NCI-H446 treated with DMSO at 0.1 percent for 48 hours (cell line): ENCODE data around the gene CELA2A.
A peak's percentile ranks its signal among the peaks of the same experiment; 100 is the strongest.
"Not testable (repeated sequence)": the region's sequence is repeated elsewhere in the genome, so short reads cannot be mapped to it uniquely, and the experiment has no call there.

ENCODE experiments used
- DNase-seq: peaks from one replicate; lab custom pipeline; 2025; lab: John Stamatoyannopoulos, UW

The CELA2A gene

GRCh38 chr1:15469821-15470448, 13.4 kb downstream of the CELA2A start:
- DNase-seq, result peak; percentile 45

DNA sequence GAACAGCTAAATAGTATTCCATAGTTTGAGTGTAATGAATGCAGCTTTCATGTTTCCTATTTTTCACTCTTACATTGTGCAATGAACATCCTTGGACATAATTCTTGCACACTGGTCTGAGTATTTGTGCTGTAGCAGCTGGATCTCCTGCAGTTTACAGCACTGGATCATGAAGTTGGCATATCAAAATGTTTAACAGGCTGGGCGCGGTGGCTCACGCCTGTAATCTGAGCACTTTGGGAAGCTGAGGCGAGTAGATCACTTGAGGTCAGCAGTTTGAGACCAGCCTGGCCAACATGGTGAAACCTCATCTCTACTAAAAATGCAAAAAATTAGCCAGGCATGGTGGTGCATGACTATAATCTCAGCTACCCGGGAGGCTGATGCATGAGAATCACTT, 14.5 kb downstream of the CELA2A start:
- DNase-seq, result not testable (repeated sequence)

GRCh38 chr1:15471723-15472122, 15.2 kb downstream of the CELA2A start:
- DNase-seq, result not testable (repeated sequence)

GRCh38 chr1:15472587-15472986, 16.1 kb downstream of the CELA2A start:
- DNase-seq, result no peak

DNA sequence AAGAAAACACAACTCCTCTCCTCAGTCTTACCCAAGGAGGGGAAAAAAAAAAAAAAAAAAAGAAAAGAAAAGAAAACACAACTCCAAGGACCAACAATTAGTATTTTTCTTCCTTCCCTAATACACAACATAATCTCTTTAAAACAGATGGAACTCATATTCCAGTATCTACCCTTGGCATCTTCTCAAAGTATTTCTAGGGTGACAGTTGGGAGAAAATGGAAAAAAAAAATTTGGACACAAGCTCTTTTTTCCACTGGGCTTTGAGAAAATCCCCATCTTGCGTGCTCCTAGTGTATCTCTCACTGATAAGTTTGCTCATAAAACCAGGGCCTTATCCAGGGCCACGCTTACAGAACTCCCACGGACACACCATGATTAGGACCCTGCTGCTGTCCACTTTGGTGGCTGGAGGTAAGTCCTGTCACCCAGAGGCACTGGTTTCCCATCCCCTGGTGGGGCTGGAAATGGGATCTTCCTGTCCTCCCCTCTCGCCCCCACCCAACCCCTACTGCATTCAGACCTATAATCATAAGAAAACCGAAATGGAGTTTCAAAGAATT, 19.3 kb downstream of the CELA2A start, which contains the start of gene CELA2B:
CELA2B (plus strand) TSS at position 353 of the 563 bp plus-strand sequence; CDS start at position 375, 22 bp downstream.
- no peak for DNase-seq

- no peak for DNase-seq
Measured at GRCh38 chr1:15476927-15477326, 20.4 kb downstream of the CELA2A start.

- no peak for DNase-seq
Measured at GRCh38 chr1:15477646-15478212, 21.2 kb downstream of the CELA2A start.

GRCh38 chr1:15479654-15480347, 23.3 kb downstream of the CELA2A start:
- no peak for DNase-seq

- DNase-seq, result not testable (repeated sequence)
Measured at GRCh38 chr1:15482455-15482854, 25.9 kb downstream of the CELA2A start.

DNA sequence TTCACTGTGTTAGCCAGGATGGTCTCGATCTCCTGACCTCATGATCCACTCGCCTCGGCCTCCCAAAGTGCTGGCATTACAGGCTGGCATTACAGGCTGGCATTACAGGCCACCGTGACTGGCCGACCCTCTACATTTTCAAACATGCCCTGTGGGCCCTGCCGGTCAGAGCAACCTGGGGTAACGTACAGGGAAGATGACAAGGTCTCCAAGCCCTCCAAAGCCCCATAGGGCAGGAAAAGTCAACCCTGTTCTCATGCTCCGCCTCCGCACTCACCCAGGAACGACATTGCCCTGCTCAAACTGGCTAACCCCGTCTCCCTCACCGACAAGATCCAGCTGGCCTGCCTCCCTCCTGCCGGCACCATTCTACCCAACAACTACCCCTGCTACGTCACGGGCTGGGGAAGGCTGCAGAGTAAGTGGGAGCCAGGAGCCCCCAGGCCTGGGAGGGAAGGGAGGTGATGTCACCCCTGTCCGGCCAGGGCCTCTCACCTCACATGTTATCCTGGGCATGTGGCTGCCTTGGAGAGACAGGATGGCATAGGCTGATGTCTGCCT, 26.5 kb downstream of the CELA2A start:
- not testable (repeated sequence) for DNase-seq

DNA sequence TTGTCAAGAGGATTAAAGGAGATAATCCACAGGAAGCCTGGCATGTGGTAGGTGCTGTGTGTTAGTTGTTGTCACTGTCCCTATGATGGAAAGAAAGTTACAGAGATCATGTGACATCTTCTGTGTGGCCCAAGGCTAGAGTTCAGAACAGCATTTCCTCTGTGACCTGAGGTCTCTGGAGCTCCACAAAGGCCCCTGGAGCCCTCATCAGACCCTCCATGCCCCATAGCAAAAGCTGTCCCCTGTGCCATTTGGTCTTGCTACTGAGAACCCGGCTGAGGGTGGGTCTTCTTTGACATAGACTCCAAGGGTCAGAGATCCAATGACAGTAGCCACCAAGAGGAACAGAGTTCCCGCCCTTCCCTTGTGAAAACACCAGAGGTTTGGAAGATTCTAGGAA, 27.4 kb downstream of the CELA2A start:
- DNase-seq, result no peak

- not testable (repeated sequence) for DNase-seq
Measured at GRCh38 chr1:15484443-15484842, 27.9 kb downstream of the CELA2A start.

- no peak for DNase-seq
Measured at GRCh38 chr1:15485636-15486035, 29.1 kb downstream of the CELA2A start.

- not testable (repeated sequence) for DNase-seq
Measured at GRCh38 chr1:15486844-15487610, 30.5 kb downstream of the CELA2A start.

DNA sequence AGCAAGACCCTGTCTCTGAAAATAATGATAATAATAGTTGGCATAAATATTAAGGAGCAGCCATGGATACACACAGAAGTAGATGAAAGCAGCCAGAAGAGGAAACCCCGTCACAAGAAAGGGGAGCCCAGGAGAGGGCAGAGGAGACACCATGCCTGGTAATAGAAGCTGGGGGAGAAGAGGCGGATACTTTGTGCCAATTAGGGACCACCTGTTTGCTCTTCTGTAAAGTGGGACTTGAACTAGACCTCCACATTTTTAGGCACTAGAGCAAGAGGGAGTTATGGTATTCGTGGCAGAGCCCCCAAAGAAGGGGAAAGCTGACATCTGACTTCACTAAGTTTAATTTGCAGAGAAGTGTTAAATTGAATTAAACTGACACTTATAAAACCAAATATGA, 31.8 kb downstream of the CELA2A start:
- no peak for DNase-seq

- DNase-seq, result peak; percentile 16
Measured at GRCh38 chr1:15489052-15489736, 32.7 kb downstream of the CELA2A start.

- not testable (repeated sequence) for DNase-seq
Measured at GRCh38 chr1:15491010-15491409, 34.5 kb downstream of the CELA2A start.

DNA sequence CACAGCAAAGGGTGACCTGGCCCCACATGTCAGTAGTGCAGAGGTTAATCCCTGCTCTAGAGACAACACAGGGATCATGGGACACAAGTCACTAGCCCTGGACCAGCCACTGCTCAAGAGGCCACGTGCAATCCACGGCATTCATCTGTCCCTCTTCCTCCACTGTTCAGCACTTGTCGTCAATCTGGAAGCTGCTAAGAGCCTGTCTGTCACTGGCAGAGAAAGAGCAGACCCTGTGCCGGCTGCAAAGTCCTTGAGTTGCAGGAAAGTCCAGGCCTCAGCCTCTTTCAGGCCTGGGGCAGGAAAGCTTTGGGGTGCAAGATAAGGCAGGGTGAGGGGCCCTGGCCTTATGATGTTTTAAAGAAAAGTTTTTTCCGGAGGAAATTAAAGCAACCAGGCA, 36.1 kb downstream of the CELA2A start:
- DNase-seq, result no peak

DNA sequence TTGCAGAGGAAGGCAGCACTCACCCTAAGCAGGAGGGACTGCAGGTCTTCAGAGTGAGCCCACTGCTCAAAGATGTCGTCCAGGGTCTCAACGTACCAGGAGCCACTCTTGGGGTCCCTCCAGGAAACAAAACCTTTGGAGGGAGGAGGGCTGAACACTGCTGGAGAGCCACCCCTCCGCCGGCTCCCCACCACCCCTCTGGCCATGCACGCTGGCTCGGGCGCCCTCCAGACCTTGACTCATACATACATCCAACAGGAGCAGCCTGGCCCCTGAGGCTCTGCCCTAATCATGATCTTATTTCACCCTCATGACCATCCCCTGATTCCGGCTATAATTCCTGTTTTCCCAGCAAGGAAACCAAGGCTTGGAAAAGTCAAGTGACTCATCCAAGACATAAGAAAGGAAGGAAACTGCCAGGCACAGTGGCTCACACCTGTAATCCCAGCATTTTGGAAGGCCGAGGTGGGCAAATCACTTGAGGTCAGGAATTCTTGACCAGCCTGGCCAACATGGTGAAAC, 37.4 kb downstream of the CELA2A start:
- no peak for DNase-seq

GRCh38 chr1:15500184-15501178, 43.9 kb downstream of the CELA2A start:
- DNase-seq, result no peak
